ENCODE measurements around the gene NPAS3. TPM values are rescaled to one million over a fixed set of nuclear protein-coding genes. Genes with fewer than 3 reads are reported as not detected.

Gene NPAS3
- total RNA-seq, 4 donors from 2014 or later: 0.51 to 15.2 (median 6.6) TPM

- H3K4me1 ChIP-seq: no peaks in the 10 kb centered on the region
- no peak overlapping the region for H3K27ac ChIP-seq
- DNase-seq: no peak
- H3K9me3 ChIP-seq: no peaks in the 10 kb centered on the region
- H3K4me3 ChIP-seq: no peak overlapping the region
- TF ChIP-seq POLR2A (IDR thresholded peaks at IDR 0.05): no peak
- TF ChIP-seq, protein P1, sequence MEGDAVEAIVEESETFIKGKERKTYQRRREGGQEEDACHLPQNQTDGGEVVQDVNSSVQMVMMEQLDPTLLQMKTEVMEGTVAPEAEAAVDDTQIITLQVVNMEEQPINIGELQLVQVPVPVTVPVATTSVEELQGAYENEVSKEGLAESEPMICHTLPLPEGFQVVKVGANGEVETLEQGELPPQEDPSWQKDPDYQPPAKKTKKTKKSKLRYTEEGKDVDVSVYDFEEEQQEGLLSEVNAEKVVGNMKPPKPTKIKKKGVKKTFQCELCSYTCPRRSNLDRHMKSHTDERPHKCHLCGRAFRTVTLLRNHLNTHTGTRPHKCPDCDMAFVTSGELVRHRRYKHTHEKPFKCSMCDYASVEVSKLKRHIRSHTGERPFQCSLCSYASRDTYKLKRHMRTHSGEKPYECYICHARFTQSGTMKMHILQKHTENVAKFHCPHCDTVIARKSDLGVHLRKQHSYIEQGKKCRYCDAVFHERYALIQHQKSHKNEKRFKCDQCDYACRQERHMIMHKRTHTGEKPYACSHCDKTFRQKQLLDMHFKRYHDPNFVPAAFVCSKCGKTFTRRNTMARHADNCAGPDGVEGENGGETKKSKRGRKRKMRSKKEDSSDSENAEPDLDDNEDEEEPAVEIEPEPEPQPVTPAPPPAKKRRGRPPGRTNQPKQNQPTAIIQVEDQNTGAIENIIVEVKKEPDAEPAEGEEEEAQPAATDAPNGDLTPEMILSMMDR (IDR thresholded peaks at IDR 0.05): no peak
- intact Hi-C loops (cut with DNase I; ENCODE audit: low total_unique reads): no loop called here
- no peaks in the 10 kb centered on the region for H3K27me3 ChIP-seq
- no peaks in the 10 kb centered on the region for H3K36me3 ChIP-seq
Observed at GRCh38 chr14:33618361-33619105, 679.9 kb downstream of the NPAS3 start.

- TF ChIP-seq, protein P1 (IDR thresholded peaks at IDR 0.05): no peak
- no peak for TF ChIP-seq POLR2A (IDR thresholded peaks at IDR 0.05)
- Histone ChIP-seq H3K27ac (no peak overlapping the region), H3K4me1 (no peaks in the 10 kb centered on the region), H3K4me3 (no peak overlapping the region), H3K27me3 (no peaks in the 10 kb centered on the region), H3K36me3 (no peaks in the 10 kb centered on the region), H3K9me3 (no peaks in the 10 kb centered on the region)
- intact Hi-C loops (cut with DNase I; ENCODE audit: low total_unique reads): no loop called here
- no peak for DNase-seq
Observed at GRCh38 chr14:33622496-33622895, 683.8 kb downstream of the NPAS3 start.

DNA sequence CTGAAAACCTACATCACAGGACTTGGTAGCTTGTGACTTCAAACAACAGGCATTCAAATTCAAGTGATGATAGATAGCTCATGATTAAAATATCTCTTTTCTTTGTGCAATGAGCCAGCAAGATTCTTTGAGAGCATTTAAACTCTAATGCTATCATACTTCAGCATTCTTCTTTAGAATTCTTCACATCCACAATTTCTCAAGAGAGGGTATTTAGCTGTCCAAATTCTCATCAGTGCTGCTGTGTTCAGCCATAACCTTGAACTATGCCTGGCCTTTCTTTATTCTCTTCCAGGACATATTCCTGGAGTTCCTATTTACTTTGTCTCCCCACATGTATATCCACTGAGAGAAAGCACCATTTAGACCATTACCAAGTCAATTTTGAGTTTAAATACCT, 691.1 kb downstream of the NPAS3 start:
- Histone ChIP-seq H3K4me1 (no peaks in the 10 kb centered on the region), H3K36me3 (no peaks in the 10 kb centered on the region), H3K9me3 (no peaks in the 10 kb centered on the region), H3K4me3 (no peak overlapping the region), H3K27me3 (no peaks in the 10 kb centered on the region), H3K27ac (no peak overlapping the region)
- intact Hi-C loops (cut with DNase I; ENCODE audit: low total_unique reads): no loop called here
- no peak for DNase-seq
- TF ChIP-seq, protein P1 (IDR thresholded peaks at IDR 0.05): no peak
- no peak for TF ChIP-seq POLR2A (IDR thresholded peaks at IDR 0.05)

GRCh38 chr14:33631021-33631420, 692.3 kb downstream of the NPAS3 start:
- TF ChIP-seq, protein P1 (IDR thresholded peaks at IDR 0.05): no peak
- TF ChIP-seq POLR2A (IDR thresholded peaks at IDR 0.05): no peak
- DNase-seq: no peak
- no peaks in the 10 kb centered on the region for H3K27me3 ChIP-seq
- no peaks in the 10 kb centered on the region for H3K4me1 ChIP-seq
- no peaks in the 10 kb centered on the region for H3K9me3 ChIP-seq
- intact Hi-C loops (cut with DNase I; ENCODE audit: low total_unique reads): no loop called here
- no peaks in the 10 kb centered on the region for H3K36me3 ChIP-seq
- H3K27ac ChIP-seq: no peak overlapping the region
- H3K4me3 ChIP-seq: no peak overlapping the region

DNA sequence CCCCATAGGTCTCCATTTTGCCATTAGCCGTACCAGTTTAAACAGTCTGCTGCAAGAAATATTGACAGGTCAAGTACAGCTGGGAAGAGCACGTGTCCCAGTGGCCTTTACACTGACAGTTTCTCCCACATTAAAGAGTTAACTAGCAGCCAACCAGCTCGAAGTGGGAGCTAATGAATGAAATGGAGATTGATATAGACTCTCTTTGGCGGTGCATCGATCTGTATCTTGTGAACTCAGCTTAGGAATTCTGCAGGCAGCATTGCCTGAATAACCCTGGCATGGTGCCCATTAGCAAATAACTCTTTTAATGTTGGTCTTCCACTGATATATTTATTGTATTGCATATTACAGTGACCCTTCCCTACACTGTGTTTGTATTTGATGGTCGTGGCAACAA, 692.8 kb downstream of the NPAS3 start:
- no peaks in the 10 kb centered on the region for H3K4me1 ChIP-seq
- no peak overlapping the region for H3K27ac ChIP-seq
- no peak for TF ChIP-seq POLR2A (IDR thresholded peaks at IDR 0.05)
- TF ChIP-seq, protein P1 (IDR thresholded peaks at IDR 0.05): no peak
- no peaks in the 10 kb centered on the region for H3K27me3 ChIP-seq
- no peaks in the 10 kb centered on the region for H3K36me3 ChIP-seq
- H3K9me3 ChIP-seq: no peaks in the 10 kb centered on the region
- no peak overlapping the region for H3K4me3 ChIP-seq
- no peak for DNase-seq
- intact Hi-C loops (cut with DNase I; ENCODE audit: low total_unique reads): no loop called here

All from uterus (tissue), 4 donors.